Measurements from ENCODE around the gene HOMER1. TPM values are rescaled to one million over a fixed set of nuclear protein-coding genes. Genes with fewer than 3 reads are reported as not detected.

The HOMER1 gene
- total and polyA plus RNA-seq, 9 of the 15 experiments (the other 6 are each of a cell fraction or from before 2014, with no cell fraction given) = 6.3 to 39.9 (median 9.9) TPM

DNA sequence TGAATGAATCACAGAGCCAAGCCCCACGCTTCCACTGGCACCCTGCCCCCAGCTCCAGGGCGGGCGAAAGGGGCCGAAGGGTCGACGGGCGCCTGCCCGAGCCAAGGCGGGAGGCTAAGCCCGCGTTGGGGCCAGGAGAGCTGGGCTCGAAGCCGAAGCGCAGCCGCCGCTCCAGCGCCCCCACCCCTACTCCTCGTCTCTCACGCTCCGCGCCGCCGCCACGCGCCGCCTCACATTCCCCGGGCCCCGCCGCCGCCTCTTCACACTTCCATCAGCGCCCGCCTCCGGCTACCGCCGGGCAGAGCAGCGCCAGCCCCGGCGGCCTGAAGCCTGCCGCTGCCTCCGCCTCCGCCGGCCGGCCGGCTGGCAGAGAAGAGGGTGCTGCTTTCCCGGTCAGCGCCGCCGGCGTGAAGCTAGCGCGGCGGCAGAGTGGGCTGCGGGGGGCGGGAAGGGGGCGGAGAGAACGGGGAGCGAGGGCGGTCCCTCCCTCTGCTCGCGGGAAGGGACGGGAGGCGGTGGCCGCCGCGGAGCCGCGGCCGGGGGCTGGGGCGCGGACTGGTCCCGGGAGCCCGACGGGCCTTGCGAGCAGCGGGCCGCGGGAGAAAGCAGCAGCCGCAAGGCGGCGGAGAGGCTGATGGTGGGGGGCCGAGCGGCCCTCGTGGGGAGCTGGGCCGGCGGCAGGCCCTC lies at the start of gene HOMER1 (continued):
- TF ChIP-seq PURB (CRISPR knock-in tag; IDR thresholded peaks at IDR 0.05; ENCODE audit: low read depth) = no peak
- TF ChIP-seq NRF1 (conservative IDR thresholded peaks at IDR 0.05 in 1 of 2, IDR thresholded peaks at IDR 0.05 in 1 of 2) = peak; percentile 62 to 69; a peak in 3 of 4 replicates
- no peak for TF ChIP-seq ZNF551 (CRISPR knock-in tag; IDR thresholded peaks at IDR 0.05)
- peak; percentile 35; the same call in 1 of the 2 replicates for TF ChIP-seq ZNF589 (CRISPR knock-in tag; IDR thresholded peaks at IDR 0.05; ENCODE audit: low read depth)
- TF ChIP-seq, protein P1, sequence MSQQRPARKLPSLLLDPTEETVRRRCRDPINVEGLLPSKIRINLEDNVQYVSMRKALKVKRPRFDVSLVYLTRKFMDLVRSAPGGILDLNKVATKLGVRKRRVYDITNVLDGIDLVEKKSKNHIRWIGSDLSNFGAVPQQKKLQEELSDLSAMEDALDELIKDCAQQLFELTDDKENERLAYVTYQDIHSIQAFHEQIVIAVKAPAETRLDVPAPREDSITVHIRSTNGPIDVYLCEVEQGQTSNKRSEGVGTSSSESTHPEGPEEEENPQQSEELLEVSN (IDR thresholded peaks at IDR 0.05; ENCODE audit: borderline replicate concordance in 1 of 2, extremely low read depth in 1 of 2, insufficient read depth in 1 of 2, insufficient read length in 1 of 2, low read depth in 1 of 2, low read length in 1 of 2, poor library complexity in 1 of 2, severe bottlenecking in 1 of 2) = peak; percentile 95 to 98
- TF ChIP-seq ZBED1 (IDR thresholded peaks at IDR 0.05) = no peak
- TF ChIP-seq ERF (CRISPR knock-in tag; IDR thresholded peaks at IDR 0.05) = 0 out of 2 replicates have a peak, but pooled peaks have one; percentile 14
- 0 out of 2 replicates have a peak, but pooled peaks have one; percentile 33 for TF ChIP-seq ZNF76 (CRISPR knock-in tag; IDR thresholded peaks at IDR 0.05; ENCODE audit: borderline replicate concordance)
- peak; percentile 50 for TF ChIP-seq PCBP2 (IDR thresholded peaks at IDR 0.05; ENCODE audit: low read depth, low read length, poor library complexity, severe bottlenecking)
- TF ChIP-seq MCM7 (IDR thresholded peaks at IDR 0.05) = no peak
- peak; percentile 38 to 81; a peak in 2 of 4 replicates for TF ChIP-seq NONO (IDR thresholded peaks at IDR 0.05; ENCODE audit: low read depth in 2 of 2, low read length in 1 of 2)
- peak; percentile 37 for TF ChIP-seq KDM5B (IDR thresholded peaks at IDR 0.05; ENCODE audit: insufficient replicate concordance, low read depth, low read length)
- TF ChIP-seq CBX1 (IDR thresholded peaks at IDR 0.05; ENCODE audit: low read depth) = peak; percentile 72; the same call in 1 of the 2 replicates
- no peak for TF ChIP-seq ETS2 (tag; IDR thresholded peaks at IDR 0.05; ENCODE audit: borderline replicate concordance, poor library complexity, severe bottlenecking)
- TF ChIP-seq, protein P2, sequence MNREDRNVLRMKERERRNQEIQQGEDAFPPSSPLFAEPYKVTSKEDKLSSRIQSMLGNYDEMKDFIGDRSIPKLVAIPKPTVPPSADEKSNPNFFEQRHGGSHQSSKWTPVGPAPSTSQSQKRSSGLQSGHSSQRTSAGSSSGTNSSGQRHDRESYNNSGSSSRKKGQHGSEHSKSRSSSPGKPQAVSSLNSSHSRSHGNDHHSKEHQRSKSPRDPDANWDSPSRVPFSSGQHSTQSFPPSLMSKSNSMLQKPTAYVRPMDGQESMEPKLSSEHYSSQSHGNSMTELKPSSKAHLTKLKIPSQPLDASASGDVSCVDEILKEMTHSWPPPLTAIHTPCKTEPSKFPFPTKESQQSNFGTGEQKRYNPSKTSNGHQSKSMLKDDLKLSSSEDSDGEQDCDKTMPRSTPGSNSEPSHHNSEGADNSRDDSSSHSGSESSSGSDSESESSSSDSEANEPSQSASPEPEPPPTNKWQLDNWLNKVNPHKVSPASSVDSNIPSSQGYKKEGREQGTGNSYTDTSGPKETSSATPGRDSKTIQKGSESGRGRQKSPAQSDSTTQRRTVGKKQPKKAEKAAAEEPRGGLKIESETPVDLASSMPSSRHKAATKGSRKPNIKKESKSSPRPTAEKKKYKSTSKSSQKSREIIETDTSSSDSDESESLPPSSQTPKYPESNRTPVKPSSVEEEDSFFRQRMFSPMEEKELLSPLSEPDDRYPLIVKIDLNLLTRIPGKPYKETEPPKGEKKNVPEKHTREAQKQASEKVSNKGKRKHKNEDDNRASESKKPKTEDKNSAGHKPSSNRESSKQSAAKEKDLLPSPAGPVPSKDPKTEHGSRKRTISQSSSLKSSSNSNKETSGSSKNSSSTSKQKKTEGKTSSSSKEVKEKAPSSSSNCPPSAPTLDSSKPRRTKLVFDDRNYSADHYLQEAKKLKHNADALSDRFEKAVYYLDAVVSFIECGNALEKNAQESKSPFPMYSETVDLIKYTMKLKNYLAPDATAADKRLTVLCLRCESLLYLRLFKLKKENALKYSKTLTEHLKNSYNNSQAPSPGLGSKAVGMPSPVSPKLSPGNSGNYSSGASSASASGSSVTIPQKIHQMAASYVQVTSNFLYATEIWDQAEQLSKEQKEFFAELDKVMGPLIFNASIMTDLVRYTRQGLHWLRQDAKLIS (CRISPR knock-in tag; IDR thresholded peaks at IDR 0.05) = 0 out of 2 replicates have a peak, but pooled peaks have one; percentile 69
- peak; percentile 30 for TF ChIP-seq MEIS2 (IDR thresholded peaks at IDR 0.05; ENCODE audit: partially characterized antibody)
- no peak for TF ChIP-seq ZC3H4 (CRISPR knock-in tag; IDR thresholded peaks at IDR 0.05; ENCODE audit: borderline replicate concordance)
- TF ChIP-seq, protein P3, sequence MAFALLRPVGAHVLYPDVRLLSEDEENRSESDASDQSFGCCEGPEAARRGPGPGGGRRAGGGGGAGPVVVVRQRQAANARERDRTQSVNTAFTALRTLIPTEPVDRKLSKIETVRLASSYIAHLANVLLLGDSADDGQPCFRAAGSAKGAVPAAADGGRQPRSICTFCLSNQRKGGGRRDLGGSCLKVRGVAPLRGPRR (CRISPR knock-in tag; IDR thresholded peaks at IDR 0.05) = peak; percentile 40; the same call in 1 of the 2 replicates
- TF ChIP-seq SRSF7 (optimal IDR thresholded peaks at IDR 0.05; ENCODE audit: low read depth, low read length) = no peak
- TF ChIP-seq MBD2 (IDR thresholded peaks at IDR 0.05; ENCODE audit: borderline replicate concordance, low read depth) = 0 out of 2 replicates have a peak, but pooled peaks have one; percentile 2
- TF ChIP-seq, protein P4, sequence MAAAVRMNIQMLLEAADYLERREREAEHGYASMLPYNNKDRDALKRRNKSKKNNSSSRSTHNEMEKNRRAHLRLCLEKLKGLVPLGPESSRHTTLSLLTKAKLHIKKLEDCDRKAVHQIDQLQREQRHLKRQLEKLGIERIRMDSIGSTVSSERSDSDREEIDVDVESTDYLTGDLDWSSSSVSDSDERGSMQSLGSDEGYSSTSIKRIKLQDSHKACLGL (CRISPR knock-in tag; IDR thresholded peaks at IDR 0.05; ENCODE audit: borderline replicate concordance, poor library complexity, severe bottlenecking) = peak; percentile 46
